Amygdala (tissue), 56 donors: ENCODE data around the gene ETFA.
A peak's percentile ranks its signal among the peaks of the same experiment; 100 is the strongest.
"Not testable (repeated sequence)": the region's sequence is repeated elsewhere in the genome, so short reads cannot be mapped to it uniquely, and the experiment has no call there.

ENCODE experiments used
- DNase-seq, 56 donors: peaks; one replicate each; lab custom pipeline; 2025; lab: John Stamatoyannopoulos, UW

ETFA gene

GRCh38 chr15:76327191-76328105, 16.2 kb upstream of the ETFA start:
- DNase-seq = no peak

- DNase-seq = no peak
These were observed 14.4 kb upstream of the ETFA start for GRCh38 chr15:76325704-76326103.

- DNase-seq = peak in 1 of 56 donors; percentile 7
These were observed 12.8 kb upstream of the ETFA start for GRCh38 chr15:76324066-76324465.

GRCh38 chr15:76321602-76322001, 10.3 kb upstream of the ETFA start:
- no peak for DNase-seq

GRCh38 chr15:76321171-76321570, 9.9 kb upstream of the ETFA start:
- no peak for DNase-seq

GRCh38 chr15:76320012-76320411, 8.7 kb upstream of the ETFA start:
- no peak for DNase-seq

GRCh38 chr15:76313731-76314130, 2.5 kb upstream of the ETFA start:
- no peak for DNase-seq

GRCh38 chr15:76313175-76313567, 1.9 kb upstream of the ETFA start:
- not testable (repeated sequence) for DNase-seq

- no peak for DNase-seq
These were observed 1.4 kb upstream of the ETFA start for GRCh38 chr15:76312540-76313174.

- peak in 6 of 56 donors; percentile 11 to 38 (median 32) for DNase-seq
These were observed 682 bp downstream of the ETFA start for GRCh38 chr15:76310475-76311099.

- DNase-seq = no peak
These were observed 1.5 kb downstream of the ETFA start for GRCh38 chr15:76309601-76310330.

- DNase-seq = no peak
These were observed 7.4 kb downstream of the ETFA start for GRCh38 chr15:76303909-76304308.

GRCh38 chr15:76299786-76300185, 11.5 kb downstream of the ETFA start:
- DNase-seq = no peak

- no peak for DNase-seq
These were observed 12.3 kb downstream of the ETFA start for GRCh38 chr15:76298986-76299385.

- DNase-seq = not testable (repeated sequence)
These were observed 13.3 kb downstream of the ETFA start for GRCh38 chr15:76297951-76298350.

GRCh38 chr15:76296849-76297248, 14.4 kb downstream of the ETFA start:
- DNase-seq = no peak

GRCh38 chr15:76294463-76294862, 16.8 kb downstream of the ETFA start:
- DNase-seq = not testable (repeated sequence)

- DNase-seq = no peak
These were observed 17.9 kb downstream of the ETFA start for GRCh38 chr15:76293361-76293760.

- DNase-seq = no peak
These were observed 21.7 kb downstream of the ETFA start for GRCh38 chr15:76289582-76289981.

GRCh38 chr15:76286271-76286879, 24.9 kb downstream of the ETFA start:
- DNase-seq = no peak
